GM12864 (cell line): ENCODE results near the gene ADGRG6.

Source experiments
- DNase-seq: peaks from one replicate; pipeline ENCODE4 v3.0.0-alpha.2; 2011; ENCODE audit warnings: low read depth
- H3K4me3 ChIP-seq: 2 replicates; pipeline ENCODE4 v1.5.1; 2011; ENCODE audit warnings: mild to moderate bottlenecking, low read depth, low read length, control low read depth
- CTCF ChIP-seq: IDR thresholded peaks from 2 replicates; pipeline ENCODE4 v1.5.1; 2011; ENCODE audit warnings: low read depth, mild to moderate bottlenecking, moderate library complexity, low read length, control low read depth, inconsistent platforms; ENCODE audit errors: missing control alignments

The ADGRG6 gene

GRCh38 chr6:142458836-142459235, 157.0 kb downstream of the ADGRG6 start:
- no peak for DNase-seq
- no peak for TF ChIP-seq CTCF
- no peak overlapping the region for H3K4me3 ChIP-seq

- DNase-seq = no peak
- TF ChIP-seq CTCF = no peak
- no peak overlapping the region for H3K4me3 ChIP-seq
Observed at GRCh38 chr6:142459271-142459670, 157.5 kb downstream of the ADGRG6 start.

- no peak overlapping the region for H3K4me3 ChIP-seq
- peak; percentile 29 for TF ChIP-seq CTCF
- no peak for DNase-seq
Observed at GRCh38 chr6:142462260-142462659, 160.5 kb downstream of the ADGRG6 start.

- no peak for DNase-seq
- no peak for TF ChIP-seq CTCF
- H3K4me3 ChIP-seq = no peak overlapping the region
Observed at GRCh38 chr6:142463988-142464387, 162.2 kb downstream of the ADGRG6 start.

- no peak for TF ChIP-seq CTCF
- H3K4me3 ChIP-seq = no peak overlapping the region
- DNase-seq = no peak
Observed at GRCh38 chr6:142469220-142469619, 167.4 kb downstream of the ADGRG6 start.

GRCh38 chr6:142470421-142470820, 168.6 kb downstream of the ADGRG6 start:
- no peak for TF ChIP-seq CTCF
- DNase-seq = no peak

GRCh38 chr6:142474531-142475289, 172.9 kb downstream of the ADGRG6 start:
- H3K4me3 ChIP-seq = no peak overlapping the region
- peak; percentile 54 for TF ChIP-seq CTCF
- peak; percentile 16 for DNase-seq

More at GRCh38 chr6:142470421-142470820, 168.6 kb downstream of the ADGRG6 start:
- no peak overlapping the region for H3K4me3 ChIP-seq
